Lower lobe of right lung (tissue), 2 donors: Measurements from ENCODE around the gene MON2. TPM values are rescaled to one million over a fixed set of nuclear protein-coding genes. Genes with fewer than 3 reads are reported as not detected.

Experiments used
- ATAC-seq, 2 donors: fragments of 200-7000 bp; cut with Tn5 transposase; one replicate each; pipeline ENCODE4 v1.9.1; 2020 to 2022; ENCODE audit warnings: mild to moderate bottlenecking in 2 of 2, moderate library complexity in 2 of 2
- DNase-seq: peaks from one replicate; pipeline ENCODE4 v3.0.0-alpha.2; 2020
- H3K27ac ChIP-seq: fragments of 200-600 bp; one replicate; pipeline ENCODE4 v1.8.0; 2022
- H3K27me3 ChIP-seq: fragments of 200-600 bp; one replicate; pipeline ENCODE4 v1.8.0; 2022; ENCODE audit warnings: low read depth
- H3K36me3 ChIP-seq: fragments of 200-600 bp; one replicate; pipeline ENCODE4 v1.8.0; 2022; ENCODE audit warnings: mild to moderate bottlenecking
- H3K4me1 ChIP-seq: fragments of 200-600 bp; one replicate; pipeline ENCODE4 v1.8.0; 2022
- H3K4me3 ChIP-seq: fragments of 200-600 bp; one replicate; pipeline ENCODE4 v1.8.0; 2022; ENCODE audit warnings: mild to moderate bottlenecking
- H3K9me3 ChIP-seq: fragments of 200-600 bp; one replicate; pipeline ENCODE4 v1.8.0; 2022
- CTCF ChIP-seq: fragments of 200-600 bp; IDR thresholded peaks from one replicate; pipeline ENCODE4 v1.8.0; 2022; ENCODE audit warnings: antibody characterized with exemption, mild to moderate bottlenecking
- intact Hi-C: fragments of 100-400 bp; cut with DNase I; formaldehyde crosslinking; loops from one replicate; pipeline ENCODE4 v1.11.0; 2022
- total RNA-seq: library from RNA; stranded (reverse); fragmentation: NEBNext Ultra II Directional; extraction: Animal tissue kit (Norgen Biotek cat#: 25700); gene quantifications from one replicate; pipeline ENCODE4 v1.2.1, GENCODE V29; 2021
- donor health status: DM: no; HTN: yes; CAD: no; lungs with severe emphysema.

The MON2 gene
- total RNA-seq, 1 donor from 2014 or later = 48.6 TPM

GRCh38 chr12:62517887-62518286 lies 51.3 kb downstream of the MON2 start:
- no peaks in the 10 kb centered on the region for H3K27me3 ChIP-seq

GRCh38 chr12:62519043-62519442 lies 52.4 kb downstream of the MON2 start:
- TF ChIP-seq CTCF = no peak
- DNase-seq (no peak), ATAC-seq (no peak)
- peaks cover 7% of the 10 kb centered on the region for H3K36me3 ChIP-seq
- H3K4me1 ChIP-seq = no peaks in the 10 kb centered on the region
- no peak overlapping the region for H3K4me3 ChIP-seq
- intact Hi-C loops = no loop called here
- H3K27ac ChIP-seq = no peak overlapping the region
- no peaks in the 10 kb centered on the region for H3K27me3 ChIP-seq
- no peaks in the 10 kb centered on the region for H3K9me3 ChIP-seq

More at GRCh38 chr12:62517887-62518286, 51.3 kb downstream of the MON2 start:
- H3K9me3 ChIP-seq = no peaks in the 10 kb centered on the region
- intact Hi-C loops = no loop called here
- H3K4me1 ChIP-seq = no peaks in the 10 kb centered on the region
- no peak overlapping the region for H3K4me3 ChIP-seq
- TF ChIP-seq CTCF = no peak
- DNase-seq (no peak), ATAC-seq (no peak)
- no peak overlapping the region for H3K27ac ChIP-seq
- peaks cover 7% of the 10 kb centered on the region for H3K36me3 ChIP-seq

- no peak for ATAC-seq
- no peak for TF ChIP-seq CTCF
Observed at GRCh38 chr12:62520361-62520760, 53.7 kb downstream of the MON2 start.

GRCh38 chr12:62522984-62523383 lies 56.4 kb downstream of the MON2 start:
- H3K4me3 ChIP-seq = no peak overlapping the region
- peak in 1 of 2 donors; percentile 67 for ATAC-seq
- no peaks in the 10 kb centered on the region for H3K4me1 ChIP-seq
- H3K27ac ChIP-seq = no peak overlapping the region
- intact Hi-C loops = no loop called here
- no peak for TF ChIP-seq CTCF
- H3K36me3 ChIP-seq = peaks cover 37% of the 10 kb centered on the region
- DNase-seq = no peak
- no peaks in the 10 kb centered on the region for H3K9me3 ChIP-seq
- H3K27me3 ChIP-seq = no peaks in the 10 kb centered on the region

More at GRCh38 chr12:62520361-62520760, 53.7 kb downstream of the MON2 start:
- Histone ChIP-seq H3K36me3 (peaks cover 20% of the 10 kb centered on the region), H3K27me3 (no peaks in the 10 kb centered on the region), H3K4me3 (no peak overlapping the region), H3K4me1 (no peaks in the 10 kb centered on the region), H3K27ac (no peak overlapping the region), H3K9me3 (no peaks in the 10 kb centered on the region)
- DNase-seq = no peak
- intact Hi-C loops = no loop called here

- Histone ChIP-seq H3K27ac (no peak overlapping the region), H3K36me3 (peaks cover 35% of the 10 kb centered on the region), H3K4me1 (no peaks in the 10 kb centered on the region), H3K4me3 (no peak overlapping the region), H3K27me3 (no peaks in the 10 kb centered on the region), H3K9me3 (no peaks in the 10 kb centered on the region)
- no peak for ATAC-seq
- no peak for TF ChIP-seq CTCF
- intact Hi-C loops = no loop called here
- DNase-seq = no peak
Observed at GRCh38 chr12:62523619-62524018, 57.0 kb downstream of the MON2 start.

- Histone ChIP-seq H3K36me3 (peaks cover 30% of the 10 kb centered on the region), H3K4me1 (no peaks in the 10 kb centered on the region), H3K9me3 (no peaks in the 10 kb centered on the region), H3K27me3 (no peaks in the 10 kb centered on the region), H3K4me3 (no peak overlapping the region), H3K27ac (no peak overlapping the region)
- intact Hi-C loops = no loop called here
- ATAC-seq (no peak), DNase-seq (no peak)
- no peak for TF ChIP-seq CTCF
Observed at GRCh38 chr12:62525271-62525670, 58.6 kb downstream of the MON2 start.
